Measurements from ENCODE around the gene ULK1.

Gene ULK1

GRCh38 chr12:131920157-131920508, 25.7 kb downstream of the ULK1 start:
- no peak for DNase-seq

GRCh38 chr12:131920902-131921840, 26.7 kb downstream of the ULK1 start:
- DNase-seq = no peak

GRCh38 chr12:131921866-131922769, 27.7 kb downstream of the ULK1 start:
- DNase-seq = no peak

GRCh38 chr12:131922772-131923171, 28.4 kb downstream of the ULK1 start:
- DNase-seq = no peak

- no peak for DNase-seq
Measured at GRCh38 chr12:131923260-131923659, 28.8 kb downstream of the ULK1 start.

GRCh38 chr12:131927110-131928079, 33.0 kb downstream of the ULK1 start:
- DNase-seq = no peak

- DNase-seq = no peak
Measured at GRCh38 chr12:131928080-131928710, 33.8 kb downstream of the ULK1 start.

GRCh38 chr12:131928711-131929580, 34.5 kb downstream of the ULK1 start, which contains the start of gene PUS1:
TSS of gene PUS1 (plus strand) at chr12:131929276. CDS start at chr12:131929723, 447 bp downstream.
- peak; percentile 88 for DNase-seq

GRCh38 chr12:131929581-131930456, 35.4 kb downstream of the ULK1 start:
- DNase-seq = peak; percentile 57

- no peak for DNase-seq
Measured at GRCh38 chr12:131930510-131930909, 36.1 kb downstream of the ULK1 start.

GRCh38 chr12:131933387-131933786, 39.0 kb downstream of the ULK1 start:
- no peak for DNase-seq

- DNase-seq = no peak
Measured at GRCh38 chr12:131934535-131934934, 40.1 kb downstream of the ULK1 start.

GRCh38 chr12:131938082-131938481, 43.7 kb downstream of the ULK1 start:
- DNase-seq = no peak

GRCh38 chr12:131939007-131939406, 44.6 kb downstream of the ULK1 start:
- no peak for DNase-seq

- DNase-seq = no peak
Measured at GRCh38 chr12:131940141-131940547, 45.7 kb downstream of the ULK1 start.

GRCh38 chr12:131941116-131941986, 46.9 kb downstream of the ULK1 start:
- DNase-seq = no peak

- DNase-seq = no peak
Measured at GRCh38 chr12:131941987-131942341, 47.5 kb downstream of the ULK1 start.

GRCh38 chr12:131942671-131943070, 48.2 kb downstream of the ULK1 start:
- no peak for DNase-seq

All from right kidney (tissue), 1 donor.